Measurements from ENCODE around the gene NDUFA11. TPM values are rescaled to one million over a fixed set of nuclear protein-coding genes. Genes with fewer than 3 reads are reported as not detected.
"Not testable (repeated sequence)": the region's sequence is repeated elsewhere in the genome, so short reads cannot be mapped to it uniquely, and the experiment has no call there.

Gene NDUFA11
- total RNA-seq, 1 donor from 2014 or later = 239 TPM

DNA sequence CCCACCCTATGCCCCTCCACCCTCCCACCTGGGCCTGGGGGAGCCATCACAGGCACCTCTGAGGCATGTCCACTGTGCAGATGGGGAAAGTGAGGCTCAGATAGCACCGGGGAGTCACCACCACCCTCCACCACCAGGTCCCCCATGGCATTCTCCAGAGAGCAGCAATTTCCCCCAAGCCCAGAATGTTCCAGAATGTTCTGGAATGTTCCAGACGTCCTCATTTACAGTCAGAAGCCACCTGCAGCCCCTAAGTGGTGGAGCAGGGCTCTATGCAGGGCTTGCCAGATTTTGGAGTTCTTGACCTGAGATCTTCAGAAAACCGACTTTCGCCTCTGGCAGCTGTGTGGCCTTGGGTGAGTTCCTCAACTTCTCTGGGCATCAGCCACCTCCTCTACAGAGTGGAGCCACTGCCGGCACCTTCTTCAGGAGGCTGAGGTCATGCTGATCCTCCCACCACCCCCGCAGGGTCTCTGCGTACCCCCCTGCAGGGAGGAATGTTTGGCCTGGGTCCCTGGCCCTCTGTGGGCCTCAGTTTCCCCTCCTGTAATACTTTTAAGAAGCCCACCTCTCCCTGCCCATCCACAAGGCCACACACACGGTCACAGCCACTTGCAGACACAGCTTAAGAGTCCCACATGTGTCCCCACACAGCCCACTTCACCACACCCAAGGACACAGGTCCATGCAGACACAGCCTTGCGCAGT lies 39.4 kb downstream of the NDUFA11 start:
- no peaks in the 10 kb centered on the region for H3K36me3 Mint-ChIP-seq (ENCODE audit: low read depth)
- peak overlapping the region; percentile 36 for H3K27ac Mint-ChIP-seq (ENCODE audit: unreplicated experiment)
- no peaks in the 10 kb centered on the region for H3K9me3 Mint-ChIP-seq

GRCh38 chr19:5863030-5863665 lies 40.4 kb downstream of the NDUFA11 start:
- TF ChIP-seq, protein P1, sequence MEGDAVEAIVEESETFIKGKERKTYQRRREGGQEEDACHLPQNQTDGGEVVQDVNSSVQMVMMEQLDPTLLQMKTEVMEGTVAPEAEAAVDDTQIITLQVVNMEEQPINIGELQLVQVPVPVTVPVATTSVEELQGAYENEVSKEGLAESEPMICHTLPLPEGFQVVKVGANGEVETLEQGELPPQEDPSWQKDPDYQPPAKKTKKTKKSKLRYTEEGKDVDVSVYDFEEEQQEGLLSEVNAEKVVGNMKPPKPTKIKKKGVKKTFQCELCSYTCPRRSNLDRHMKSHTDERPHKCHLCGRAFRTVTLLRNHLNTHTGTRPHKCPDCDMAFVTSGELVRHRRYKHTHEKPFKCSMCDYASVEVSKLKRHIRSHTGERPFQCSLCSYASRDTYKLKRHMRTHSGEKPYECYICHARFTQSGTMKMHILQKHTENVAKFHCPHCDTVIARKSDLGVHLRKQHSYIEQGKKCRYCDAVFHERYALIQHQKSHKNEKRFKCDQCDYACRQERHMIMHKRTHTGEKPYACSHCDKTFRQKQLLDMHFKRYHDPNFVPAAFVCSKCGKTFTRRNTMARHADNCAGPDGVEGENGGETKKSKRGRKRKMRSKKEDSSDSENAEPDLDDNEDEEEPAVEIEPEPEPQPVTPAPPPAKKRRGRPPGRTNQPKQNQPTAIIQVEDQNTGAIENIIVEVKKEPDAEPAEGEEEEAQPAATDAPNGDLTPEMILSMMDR (conservative IDR thresholded peaks at IDR 0.05) = no peak
- no peaks in the 10 kb centered on the region for H3K9me3 Mint-ChIP-seq

More for the DNA sequence above, 39.4 kb downstream of the NDUFA11 start:
- Mint-ChIP-seq H3K27me3 (ENCODE audit: low read depth) (peaks cover 4% of the 10 kb centered on the region), H3K4me1 (no peaks in the 10 kb centered on the region), H3K4me3 (no peak overlapping the region)
- TF ChIP-seq, protein P1 (conservative IDR thresholded peaks at IDR 0.05) = no peak
- no peak for DNase-seq (ENCODE audit: low read depth, low spot score)

GRCh38 chr19:5857203-5858081 lies 46.1 kb downstream of the NDUFA11 start:
- H3K27me3 Mint-ChIP-seq (ENCODE audit: low read depth) = peaks cover 2% of the 10 kb centered on the region
- H3K4me3 Mint-ChIP-seq = no peak overlapping the region
- no peaks in the 10 kb centered on the region for H3K4me1 Mint-ChIP-seq
- DNase-seq (ENCODE audit: low read depth, low spot score) = no peak
- no peaks in the 10 kb centered on the region for H3K9me3 Mint-ChIP-seq
- no peaks in the 10 kb centered on the region for H3K36me3 Mint-ChIP-seq (ENCODE audit: low read depth)
- no peak overlapping the region for H3K27ac Mint-ChIP-seq (ENCODE audit: unreplicated experiment)
- TF ChIP-seq, protein P1 (conservative IDR thresholded peaks at IDR 0.05) = no peak

More at GRCh38 chr19:5863030-5863665, 40.4 kb downstream of the NDUFA11 start:
- Mint-ChIP-seq H3K4me3 (no peak overlapping the region), H3K4me1 (no peaks in the 10 kb centered on the region), H3K27me3 (ENCODE audit: low read depth) (peaks cover 4% of the 10 kb centered on the region), H3K36me3 (ENCODE audit: low read depth) (no peaks in the 10 kb centered on the region), H3K27ac (ENCODE audit: unreplicated experiment) (no peak overlapping the region)
- DNase-seq (ENCODE audit: low read depth, low spot score) = no peak

DNA sequence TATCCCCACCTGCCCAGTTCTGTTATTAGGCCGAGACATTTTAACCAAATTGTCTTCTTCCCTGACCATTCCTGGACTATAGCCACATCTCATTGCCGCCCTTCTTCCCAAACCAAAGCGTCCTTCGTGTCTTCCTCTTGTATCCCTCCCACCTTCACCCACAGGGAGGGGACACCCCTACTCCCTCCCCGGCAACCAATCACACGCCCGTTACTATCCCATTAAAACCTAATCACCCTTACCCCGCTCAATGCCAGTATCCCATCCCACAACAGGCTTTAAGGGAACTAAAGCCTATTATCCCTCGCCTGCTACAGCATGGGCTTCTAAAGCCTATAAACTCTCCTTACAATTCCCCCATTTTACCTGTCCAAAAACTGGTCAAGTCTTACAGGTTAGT lies 48.4 kb downstream of the NDUFA11 start:
- not testable (repeated sequence) for DNase-seq (ENCODE audit: low read depth, low spot score); H3K9me3 Mint-ChIP-seq; H3K4me3 Mint-ChIP-seq; H3K27ac Mint-ChIP-seq (ENCODE audit: unreplicated experiment); H3K36me3 Mint-ChIP-seq (ENCODE audit: low read depth); H3K27me3 Mint-ChIP-seq (ENCODE audit: low read depth); H3K4me1 Mint-ChIP-seq

DNA sequence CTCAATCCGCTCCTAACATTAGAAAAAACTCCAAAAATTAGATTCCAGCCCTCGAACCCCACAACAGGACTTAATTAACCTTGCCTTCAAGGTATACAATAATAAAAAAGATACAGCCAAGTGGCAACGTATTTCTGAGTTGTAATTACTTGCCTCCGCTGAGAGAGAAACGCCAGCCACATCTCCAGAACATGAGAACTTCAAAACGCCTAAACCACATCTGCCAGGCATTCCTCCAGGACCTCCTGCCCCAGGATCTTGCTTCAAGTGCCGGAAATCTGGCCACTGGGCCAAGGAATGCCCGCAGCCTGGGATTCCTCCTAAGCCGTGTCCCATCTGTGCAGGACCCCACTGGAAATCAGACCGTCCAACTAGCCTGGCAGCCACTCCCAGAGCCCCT lies 49.5 kb downstream of the NDUFA11 start:
- not testable (repeated sequence) for DNase-seq (ENCODE audit: low read depth, low spot score); H3K4me3 Mint-ChIP-seq; H3K27ac Mint-ChIP-seq (ENCODE audit: unreplicated experiment); H3K9me3 Mint-ChIP-seq; H3K27me3 Mint-ChIP-seq (ENCODE audit: low read depth); H3K4me1 Mint-ChIP-seq; H3K36me3 Mint-ChIP-seq (ENCODE audit: low read depth)

DNA sequence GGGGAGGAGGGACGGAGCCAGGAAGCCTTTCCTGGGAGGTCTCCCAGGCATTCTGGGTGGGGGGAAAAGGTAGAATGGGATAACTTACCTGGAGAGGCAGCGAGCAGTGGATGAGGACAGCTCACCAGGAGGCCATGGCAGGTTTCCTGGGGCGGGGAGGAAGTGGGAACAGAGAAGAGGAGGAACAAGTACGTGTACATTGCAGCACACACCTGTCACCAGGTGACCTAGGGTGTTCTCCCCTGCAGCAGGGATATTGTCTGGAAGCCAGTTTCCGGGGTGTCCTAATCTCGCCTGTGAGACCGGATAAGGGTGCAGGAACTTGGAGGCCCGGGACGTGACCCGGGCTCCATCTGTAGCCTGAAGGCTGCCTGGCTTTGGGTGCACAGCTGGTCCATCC lies 52.3 kb downstream of the NDUFA11 start, which contains the start of gene FUT3:
Gene FUT3, minus strand, starts transcription at position 148 of the 400 bp plus-strand sequence.
- no peaks in the 10 kb centered on the region for H3K4me1 Mint-ChIP-seq
- H3K9me3 Mint-ChIP-seq = no peaks in the 10 kb centered on the region
- TF ChIP-seq, protein P1 (conservative IDR thresholded peaks at IDR 0.05) = no peak
- H3K27me3 Mint-ChIP-seq (ENCODE audit: low read depth) = peaks cover 7% of the 10 kb centered on the region
- no peak for DNase-seq (ENCODE audit: low read depth, low spot score)
- no peaks in the 10 kb centered on the region for H3K36me3 Mint-ChIP-seq (ENCODE audit: low read depth)
- no peak within 1 kb of the TSS for H3K27ac Mint-ChIP-seq (ENCODE audit: unreplicated experiment)
- H3K4me3 Mint-ChIP-seq = no peak within 1 kb of the TSS
